H1 (cell line): Measurements from ENCODE around the gene EFEMP2. TPM values are rescaled to one million over a fixed set of nuclear protein-coding genes. Genes with fewer than 3 reads are reported as not detected.

ENCODE experiments used
- CTCF ChIA-PET: fragments of 300-600 bp; sonication (Branson Sonifier 250); formaldehyde crosslinking; loops from one replicate; lab custom pipeline; 2021; ENCODE audit not compliant: partially characterized antibody; lab: Charles Lee
- POLR2A ChIA-PET: fragments of 300-600 bp; sonication (Branson Sonifier 250); formaldehyde crosslinking; loops from one replicate; lab custom pipeline; 2021; ENCODE audit warnings: inconsistent platforms; ENCODE audit not compliant: partially characterized antibody; lab: Charles Lee
- DNase-seq, 2 experiments: peaks; one replicate each; pipeline versions ENCODE4 v3.0.0 to v3.0.0-alpha.2; 2010 to 2022; ENCODE audit warnings: low spot score in 2 of 2, low read depth in 1 of 2, mixed read lengths in 1 of 2
- FAIRE-seq: peaks from 2 replicates; lab custom pipeline; 2011; peaks lifted over from hg19 to GRCh38; lab: Jason Lieb, UNC
- H2AFZ ChIP-seq: 2 replicates; pipeline ENCODE4 v1.8.1; 2012; ENCODE audit warnings: low read length, inconsistent platforms
- H2AK5ac ChIP-seq: 2 replicates; pipeline ENCODE4 v1.6.1; 2013; ENCODE audit warnings: low read depth, low read length
- H2BK120ac ChIP-seq: replicated peaks from 2 replicates; pipeline ENCODE3; 2013; ENCODE audit warnings: low read depth, low read length, inconsistent platforms
- H2BK12ac ChIP-seq: 2 replicates; pipeline ENCODE4 v1.6.1; 2013; ENCODE audit warnings: low read depth, low read length
- H2BK15ac ChIP-seq: 2 replicates; pipeline ENCODE4 v1.6.1; 2013; ENCODE audit warnings: low read length
- H2BK20ac ChIP-seq: 2 replicates; pipeline ENCODE4 v1.6.1; 2013; ENCODE audit warnings: low read length
- H2BK5ac ChIP-seq: 2 replicates; pipeline ENCODE4 v1.6.1; 2013; ENCODE audit warnings: low read depth, low read length
- H3K14ac ChIP-seq: 2 replicates; pipeline ENCODE4 v1.6.1; 2013; ENCODE audit warnings: inconsistent platforms; ENCODE audit not compliant: insufficient read length
- H3K18ac ChIP-seq: 2 replicates; pipeline ENCODE4 v1.6.1; 2013; ENCODE audit warnings: low read length; ENCODE audit errors: extremely low read depth
- H3K23ac ChIP-seq: 2 replicates; pipeline ENCODE4 v1.6.1; 2013; ENCODE audit warnings: inconsistent platforms; ENCODE audit not compliant: insufficient read length
- H3K23me2 ChIP-seq: 2 replicates; pipeline ENCODE4 v1.6.1; 2013; ENCODE audit warnings: low read depth, low read length
- H3K27ac ChIP-seq: 2 replicates; pipeline ENCODE4 v1.6.1; 2011; ENCODE audit warnings: low read depth, low read length, inconsistent platforms
- H3K27me3 ChIP-seq, 4 experiments: replicated peaks in 1 of 4; 1 replicate in 1 of 4; 2 replicates in 3 of 4; pipeline versions ENCODE4 v1.6.1 to v1.8.1; 2011 to 2013; ENCODE audit warnings: low read length in 3 of 4, mild to moderate bottlenecking in 3 of 4, inconsistent platforms in 2 of 4, mixed read lengths in 2 of 4, moderate library complexity in 1 of 4; ENCODE audit not compliant: control insufficient read depth in 3 of 4, insufficient read depth in 3 of 4; ENCODE audit errors: extremely low read depth in 1 of 4
- H3K36me3 ChIP-seq, 4 experiments: 2 replicates each; pipeline versions ENCODE4 v1.6.1 to v1.8.1; 2011 to 2013; ENCODE audit warnings: mild to moderate bottlenecking in 4 of 4, low read length in 3 of 4, moderate library complexity in 2 of 4, control low read depth in 1 of 4, inconsistent platforms in 1 of 4; ENCODE audit not compliant: insufficient read depth in 4 of 4, control insufficient read depth in 2 of 4
- H3K4ac ChIP-seq: replicated peaks from 2 replicates; pipeline ENCODE3; 2013; ENCODE audit warnings: low read length, low read depth, mixed read lengths, inconsistent platforms; ENCODE audit not compliant: insufficient read length
- H3K4me1 ChIP-seq, 4 experiments: replicated peaks in 1 of 4; 1 replicate in 1 of 4; 2 replicates in 3 of 4; pipeline versions ENCODE4 v1.6.1 to v1.8.1; 2011 to 2013; ENCODE audit warnings: low read length in 3 of 4, inconsistent platforms in 2 of 4, mixed read lengths in 1 of 4; ENCODE audit not compliant: insufficient read depth in 4 of 4, control insufficient read depth in 3 of 4
- H3K4me2 ChIP-seq, 2 experiments: 2 replicates each; pipeline versions ENCODE4 v1.6.1 to v1.8.1; 2011 to 2013; ENCODE audit warnings: low read depth in 2 of 2, low read length in 2 of 2, control low read depth in 1 of 2, inconsistent platforms in 1 of 2, mild to moderate bottlenecking in 1 of 2; ENCODE audit not compliant: insufficient read depth in 1 of 2
- H3K4me3 ChIP-seq, 4 experiments: fragments of 200-600, 300-600 bp in 1 of 4; sonication (generic), shearing (Covaris generic), sonication (Bioruptor Twin) in 1 of 4; 2 replicates each; pipeline versions ENCODE4 v1.5.1 to v1.8.1; 2011 to 2016; ENCODE audit warnings: low read length in 4 of 4, low read depth in 3 of 4, control low read depth in 2 of 4, inconsistent platforms in 2 of 4, mild to moderate bottlenecking in 2 of 4, mixed read lengths in 1 of 4, moderate library complexity in 1 of 4; ENCODE audit not compliant: insufficient read depth in 2 of 4; ENCODE audit errors: extremely low read depth in 1 of 4
- H3K56ac ChIP-seq: replicated peaks from 2 replicates; pipeline ENCODE3; 2013; ENCODE audit warnings: low read depth, mild to moderate bottlenecking, mixed read lengths, low read length, inconsistent platforms; ENCODE audit not compliant: insufficient read length
- H3K79me1 ChIP-seq: 2 replicates; pipeline ENCODE4 v1.6.1; 2013; ENCODE audit warnings: low read depth, low read length, control low read depth
- H3K79me2 ChIP-seq, 2 experiments: 2 replicates each; pipeline versions ENCODE4 v1.6.1 to v1.8.1; 2012 to 2013; ENCODE audit warnings: low read length in 2 of 2, mild to moderate bottlenecking in 2 of 2, inconsistent platforms in 1 of 2; ENCODE audit not compliant: insufficient read depth in 2 of 2, control insufficient read depth in 1 of 2
- H3K9ac ChIP-seq, 4 experiments: replicated peaks in 1 of 4; 1 replicate in 1 of 4; 2 replicates in 3 of 4; pipeline versions ENCODE4 v1.6.1 to v1.8.1; 2011 to 2013; ENCODE audit warnings: low read depth in 3 of 4, low read length in 3 of 4, control low read depth in 2 of 4, mild to moderate bottlenecking in 2 of 4, moderate library complexity in 2 of 4, inconsistent platforms in 1 of 4; ENCODE audit errors: extremely low read depth in 1 of 4
- H3K9me3 ChIP-seq, 2 experiments: 2 replicates each; pipeline versions ENCODE4 v1.6.1 to v1.8.1; 2012 to 2013; ENCODE audit warnings: mild to moderate bottlenecking in 2 of 2, moderate library complexity in 2 of 2, control low read depth in 1 of 2, inconsistent platforms in 1 of 2, low read depth in 1 of 2, low read length in 1 of 2, mixed read lengths in 1 of 2; ENCODE audit not compliant: insufficient read depth in 2 of 2
- H4K20me1 ChIP-seq, 2 experiments: replicated peaks in 1 of 2; 2 replicates each; pipeline versions ENCODE3 to v1.8.1; 2011 to 2013; ENCODE audit warnings: inconsistent platforms in 2 of 2, low read length in 2 of 2, mild to moderate bottlenecking in 1 of 2; ENCODE audit not compliant: insufficient read depth in 2 of 2, control insufficient read depth in 1 of 2
- H4K5ac ChIP-seq: 2 replicates; pipeline ENCODE4 v1.6.1; 2013; ENCODE audit warnings: low read length, low read depth, mixed read lengths, inconsistent platforms; ENCODE audit not compliant: insufficient read length
- H4K8ac ChIP-seq: 2 replicates; pipeline ENCODE4 v1.8.0; 2013; ENCODE audit warnings: mild to moderate bottlenecking, moderate library complexity, low read length, inconsistent platforms; ENCODE audit not compliant: insufficient read depth; ENCODE audit errors: extremely low read depth
- H4K91ac ChIP-seq: replicated peaks from 2 replicates; pipeline ENCODE3; 2013; ENCODE audit warnings: low read length, mixed read lengths, inconsistent platforms; ENCODE audit not compliant: insufficient read length
- ASH2L ChIP-seq: fragments of 200-600, 300-600 bp; sonication (generic); IDR thresholded peaks from one replicate; pipeline ENCODE4 v1.7.1; 2017; ENCODE audit warnings: low read length
- CHD2 ChIP-seq: IDR thresholded peaks from 2 replicates; pipeline ENCODE4 v1.6.1; 2012; ENCODE audit warnings: low read length, improper control_type of control experiment
- EP300 ChIP-seq, 2 experiments: IDR thresholded peaks; 1 replicate in 1 of 2; 2 replicates in 1 of 2; pipeline ENCODE4 v1.6.1; 2011 to 2012; ENCODE audit warnings: low read depth in 2 of 2, low read length in 2 of 2, mild to moderate bottlenecking in 2 of 2, borderline replicate concordance in 1 of 2, inconsistent platforms in 1 of 2, moderate library complexity in 1 of 2
- KDM4A ChIP-seq: IDR thresholded peaks from one replicate; pipeline ENCODE4 v1.7.1; 2012; ENCODE audit warnings: low read depth, mild to moderate bottlenecking, moderate library complexity, low read length, inconsistent platforms; ENCODE audit not compliant: severe bottlenecking
- RNF2 ChIP-seq: fragments of 200-900, 300-1000 bp; sonication (generic); IDR thresholded peaks from 2 replicates; pipeline ENCODE4 v1.7.1; 2016; ENCODE audit warnings: borderline replicate concordance, low read depth, mild to moderate bottlenecking, antibody characterized with exemption, low read length; ENCODE audit not compliant: poor library complexity, severe bottlenecking; ENCODE audit errors: missing control alignments
- SIN3A ChIP-seq, 2 experiments: IDR thresholded peaks in 1 of 2; conservative IDR thresholded peaks in 1 of 2; 2 replicates each; pipeline ENCODE4 v1.6.1; 2011 to 2012; ENCODE audit warnings: low read length in 2 of 2, improper control_type of control experiment in 1 of 2, low read depth in 1 of 2, mild to moderate bottlenecking in 1 of 2
- WGBS, 2 experiments: shearing (Covaris generic) in 1 of 2; methylation state at CpG; one replicate each; pipeline versions ENCODE4 v1.1.6 to v1.1.7; 2013 to 2015; ENCODE audit warnings: low lambda C conversion rate in 2 of 2, mixed read lengths in 2 of 2, inconsistent platforms in 1 of 2, low coverage in 1 of 2, missing lambda C conversion rate in 1 of 2; ENCODE audit not compliant: insufficient replicate concordance in 2 of 2, insufficient coverage in 1 of 2, insufficient read length in 1 of 2; ENCODE audit errors: extremely low coverage in 1 of 2, missing lambda C conversion rate in 1 of 2; 5-methylcytosine and 5-hydroxymethylcytosine counted together
- polyA plus RNA-seq, 7 experiments: library from polyadenylated mRNA; depleted of rRNA in 3 of 7; stranded (reverse) in 5 of 7; unstranded in 2 of 7; fragments of >200 nt in 5 of 7; fragments of 200-250 nt in 2 of 7; gene quantifications; 1 replicate in 5 of 7; 2 replicates in 1 of 7; 4 replicates in 1 of 7; pipeline versions ENCODE4 v1.2.1 to v1.2.3, GENCODE V29; 2011 to 2013; ENCODE audit warnings: missing spikeins in 2 of 7, mixed read lengths in 2 of 7
- total RNA-seq: library from RNA; stranded (reverse); fragmentation: NEBNext Ultra II Directional; extraction: Animal tissue kit (Norgen Biotek cat#: 25700); gene quantifications from 2 replicates; pipeline ENCODE4 v1.2.1, GENCODE V29; 2021
- TF ChIP-seq, protein P1 (sequence below): IDR thresholded peaks from 2 replicates; pipeline ENCODE4 v1.6.1; 2012; ENCODE audit warnings: inconsistent platforms

Gene EFEMP2
- total and polyA plus RNA-seq, 2 of the 8 experiments (the other 6 are each of a cell fraction or from before 2014, with no cell fraction given) = 8.8 to 17.2 TPM

DNA sequence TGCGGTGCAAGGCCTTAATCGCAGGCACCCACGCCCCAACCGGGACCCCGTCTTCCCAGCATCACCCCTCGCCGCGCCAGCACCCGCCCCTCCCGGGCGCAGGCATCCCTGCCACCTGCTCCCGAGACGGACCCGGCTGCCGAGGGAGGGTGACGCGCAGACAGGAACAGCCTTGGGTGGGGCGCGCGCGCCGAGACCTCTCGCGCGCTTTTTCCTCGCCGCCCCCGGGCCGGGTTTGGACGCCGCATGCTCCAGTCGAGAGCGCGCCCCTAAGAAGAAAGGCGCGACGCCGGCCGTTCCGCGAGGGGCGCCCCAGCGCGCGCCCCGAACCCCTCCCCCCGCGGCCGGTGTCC, 15.1 kb downstream of the EFEMP2 start:
- peak overlapping the region; percentile 55 for H3K18ac ChIP-seq
- H3K9me3 ChIP-seq = no peaks in the 10 kb centered on the region
- DNase-seq = no peak
- POLR2A ChIA-PET = interaction anchor here (0.9 to 39.7 kb wide), 14 partner anchors 2 to 205 kb away, joined by 3 to 1071 read pairs (median 4); partner anchors contain the start of genes CCDC85B, CFL1, CTSW and EFEMP2
- H3K79me1 ChIP-seq = peaks cover 20% of the 10 kb centered on the region
- peaks cover 19% of the 10 kb centered on the region for H3K23me2 ChIP-seq
- peak overlapping the region; percentile 48 for H3K56ac ChIP-seq
- no peak for FAIRE-seq
- H2BK5ac ChIP-seq = peak overlapping the region; percentile 95
- peak overlapping the region; percentile 63 for H3K4ac ChIP-seq
- TF ChIP-seq CHD2 (no peak), SIN3A (conservative IDR thresholded peaks at IDR 0.05 in 1 of 2, IDR thresholded peaks at IDR 0.05 in 1 of 2; ENCODE audit: low read depth in 1 of 2, low read length in 2 of 2) (0 out of 4 replicates have a peak, but pooled peaks of 1 of the 2 experiments have one; percentile 19), KDM4A (peak; percentile 33), RNF2 (no peak), ASH2L (peak; percentile 27), EP300 (IDR thresholded peaks at IDR 0.05; ENCODE audit: borderline replicate concordance in 1 of 2, low read depth in 2 of 2, low read length in 2 of 2) (peak in 1 of 2 experiments; percentile 89; a peak in 1 of 3 replicates)
- TF ChIP-seq, protein P1, sequence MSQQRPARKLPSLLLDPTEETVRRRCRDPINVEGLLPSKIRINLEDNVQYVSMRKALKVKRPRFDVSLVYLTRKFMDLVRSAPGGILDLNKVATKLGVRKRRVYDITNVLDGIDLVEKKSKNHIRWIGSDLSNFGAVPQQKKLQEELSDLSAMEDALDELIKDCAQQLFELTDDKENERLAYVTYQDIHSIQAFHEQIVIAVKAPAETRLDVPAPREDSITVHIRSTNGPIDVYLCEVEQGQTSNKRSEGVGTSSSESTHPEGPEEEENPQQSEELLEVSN = peak; percentile 41; the same call in 1 of the 2 replicates
- H2BK20ac ChIP-seq = no peak overlapping the region
- CTCF ChIA-PET = interaction anchor here (0.9 to 9.9 kb wide), 3 partner anchors 27 to 41 kb away, joined by 4 to 191 read pairs (median 8); partner anchors contain the start of genes CCDC85B and FIBP
- no peak overlapping the region for H2AFZ ChIP-seq
- H3K79me2 ChIP-seq = peaks cover 15 to 41% of the 10 kb centered on the region in 2 experiments
- H3K23ac ChIP-seq = no peak overlapping the region
- H2BK15ac ChIP-seq = no peak overlapping the region
- no peak overlapping the region for H2BK12ac ChIP-seq
- H3K36me3 ChIP-seq = peaks cover 17 to 32% (median 27%) of the 10 kb centered on the region in 4 experiments
- no peak overlapping the region for H2BK120ac ChIP-seq
- peak overlapping the region; percentile 61; the same call in 1 of the 2 replicates for H2AK5ac ChIP-seq
- H3K14ac ChIP-seq = no peak overlapping the region
- H3K27me3 ChIP-seq = no peaks in the 10 kb centered on the region
- peak overlapping the region; percentile 55 for H4K5ac ChIP-seq
- 0% methylated on average over 7 of the region's 49 CpGs; no CpG with 5 or more reads in 1 of the 2 experiments for WGBS, 2 experiments
- peak overlapping the region; percentile 85 to 90 (median 88) for H3K9ac ChIP-seq
- peaks cover 0 to 15% (median 6%) of the 10 kb centered on the region in 4 experiments; a peak in 5 of 7 replicates for H3K4me1 ChIP-seq
- H4K91ac ChIP-seq = peak overlapping the region; percentile 77
- H4K8ac ChIP-seq = peak overlapping the region; percentile 95
- peaks cover 27 to 30% of the 10 kb centered on the region in 2 experiments for H4K20me1 ChIP-seq
- H3K4me2 ChIP-seq = peak overlapping the region; percentile 83 to 84
- H3K4me3 ChIP-seq = peak overlapping the region; percentile 86 to 96 (median 91)
- H3K27ac ChIP-seq = peak overlapping the region; percentile 81
